ENCODE results near the gene EDDM3A.

DNA sequence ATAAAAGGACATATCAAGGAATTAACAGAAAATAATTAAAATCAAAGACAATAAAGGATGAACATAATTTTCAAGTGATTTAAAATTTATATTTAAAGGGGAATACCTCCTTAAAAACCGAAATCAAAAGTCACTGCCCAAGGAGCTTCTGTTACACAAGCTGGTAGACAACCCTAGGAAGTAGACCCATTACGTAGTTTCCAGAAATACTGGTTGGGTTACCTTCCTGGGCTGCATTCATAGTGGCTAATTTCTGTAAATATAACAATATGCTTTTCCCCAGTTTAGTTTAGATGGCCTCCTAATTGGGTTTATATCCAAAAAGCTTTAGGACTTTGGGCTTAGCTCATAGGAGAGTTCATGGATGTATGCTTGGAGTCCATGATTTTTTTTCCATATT lies 2.1 kb upstream of the EDDM3A start:
- TF ChIP-seq ZNF747 (tag by site-specific recombination; IDR thresholded peaks at IDR 0.05) (no peak), ZNF624 (tag by site-specific recombination; IDR thresholded peaks at IDR 0.05) (no peak), ZNF211 (tag by site-specific recombination; IDR thresholded peaks at IDR 0.05; ENCODE audit: low read depth) (no peak), RBAK (tag by site-specific recombination; IDR thresholded peaks at IDR 0.05) (no peak), ZNF214 (tag by site-specific recombination; IDR thresholded peaks at IDR 0.05; ENCODE audit: borderline replicate concordance) (no peak), ZBTB8A (tag by site-specific recombination; IDR thresholded peaks at IDR 0.05) (no peak), TCF7L2 (IDR thresholded peaks at IDR 0.05; ENCODE audit: borderline replicate concordance, low read depth, low read length) (no peak)
- TF ChIP-seq, protein P1, sequence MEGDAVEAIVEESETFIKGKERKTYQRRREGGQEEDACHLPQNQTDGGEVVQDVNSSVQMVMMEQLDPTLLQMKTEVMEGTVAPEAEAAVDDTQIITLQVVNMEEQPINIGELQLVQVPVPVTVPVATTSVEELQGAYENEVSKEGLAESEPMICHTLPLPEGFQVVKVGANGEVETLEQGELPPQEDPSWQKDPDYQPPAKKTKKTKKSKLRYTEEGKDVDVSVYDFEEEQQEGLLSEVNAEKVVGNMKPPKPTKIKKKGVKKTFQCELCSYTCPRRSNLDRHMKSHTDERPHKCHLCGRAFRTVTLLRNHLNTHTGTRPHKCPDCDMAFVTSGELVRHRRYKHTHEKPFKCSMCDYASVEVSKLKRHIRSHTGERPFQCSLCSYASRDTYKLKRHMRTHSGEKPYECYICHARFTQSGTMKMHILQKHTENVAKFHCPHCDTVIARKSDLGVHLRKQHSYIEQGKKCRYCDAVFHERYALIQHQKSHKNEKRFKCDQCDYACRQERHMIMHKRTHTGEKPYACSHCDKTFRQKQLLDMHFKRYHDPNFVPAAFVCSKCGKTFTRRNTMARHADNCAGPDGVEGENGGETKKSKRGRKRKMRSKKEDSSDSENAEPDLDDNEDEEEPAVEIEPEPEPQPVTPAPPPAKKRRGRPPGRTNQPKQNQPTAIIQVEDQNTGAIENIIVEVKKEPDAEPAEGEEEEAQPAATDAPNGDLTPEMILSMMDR (tag by site-specific recombination; IDR thresholded peaks at IDR 0.05), result no peak
- TF ChIP-seq, protein P2, sequence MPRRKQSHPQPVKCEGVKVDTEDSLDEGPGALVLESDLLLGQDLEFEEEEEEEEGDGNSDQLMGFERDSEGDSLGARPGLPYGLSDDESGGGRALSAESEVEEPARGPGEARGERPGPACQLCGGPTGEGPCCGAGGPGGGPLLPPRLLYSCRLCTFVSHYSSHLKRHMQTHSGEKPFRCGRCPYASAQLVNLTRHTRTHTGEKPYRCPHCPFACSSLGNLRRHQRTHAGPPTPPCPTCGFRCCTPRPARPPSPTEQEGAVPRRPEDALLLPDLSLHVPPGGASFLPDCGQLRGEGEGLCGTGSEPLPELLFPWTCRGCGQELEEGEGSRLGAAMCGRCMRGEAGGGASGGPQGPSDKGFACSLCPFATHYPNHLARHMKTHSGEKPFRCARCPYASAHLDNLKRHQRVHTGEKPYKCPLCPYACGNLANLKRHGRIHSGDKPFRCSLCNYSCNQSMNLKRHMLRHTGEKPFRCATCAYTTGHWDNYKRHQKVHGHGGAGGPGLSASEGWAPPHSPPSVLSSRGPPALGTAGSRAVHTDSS (tag by site-specific recombination; IDR thresholded peaks at IDR 0.05), result no peak
- TF ChIP-seq, protein P3, sequence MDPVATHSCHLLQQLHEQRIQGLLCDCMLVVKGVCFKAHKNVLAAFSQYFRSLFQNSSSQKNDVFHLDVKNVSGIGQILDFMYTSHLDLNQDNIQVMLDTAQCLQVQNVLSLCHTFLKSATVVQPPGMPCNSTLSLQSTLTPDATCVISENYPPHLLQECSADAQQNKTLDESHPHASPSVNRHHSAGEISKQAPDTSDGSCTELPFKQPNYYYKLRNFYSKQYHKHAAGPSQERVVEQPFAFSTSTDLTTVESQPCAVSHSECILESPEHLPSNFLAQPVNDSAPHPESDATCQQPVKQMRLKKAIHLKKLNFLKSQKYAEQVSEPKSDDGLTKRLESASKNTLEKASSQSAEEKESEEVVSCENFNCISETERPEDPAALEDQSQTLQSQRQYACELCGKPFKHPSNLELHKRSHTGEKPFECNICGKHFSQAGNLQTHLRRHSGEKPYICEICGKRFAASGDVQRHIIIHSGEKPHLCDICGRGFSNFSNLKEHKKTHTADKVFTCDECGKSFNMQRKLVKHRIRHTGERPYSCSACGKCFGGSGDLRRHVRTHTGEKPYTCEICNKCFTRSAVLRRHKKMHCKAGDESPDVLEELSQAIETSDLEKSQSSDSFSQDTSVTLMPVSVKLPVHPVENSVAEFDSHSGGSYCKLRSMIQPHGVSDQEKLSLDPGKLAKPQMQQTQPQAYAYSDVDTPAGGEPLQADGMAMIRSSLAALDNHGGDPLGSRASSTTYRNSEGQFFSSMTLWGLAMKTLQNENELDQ (tag by site-specific recombination; IDR thresholded peaks at IDR 0.05; ENCODE audit: low read depth), result no peak

Measured in HEK293 (cell line).